HG03097 (cell line): Measurements from ENCODE around the gene LTBP1.

ENCODE experiments used
- ATAC-seq: cut with Tn5 transposase; IDR thresholded peaks from one replicate; pipeline ENCODE4 v1.9.1; 2021; ENCODE audit not compliant: unreplicated experiment, low FRiP score

Gene LTBP1

GRCh38 chr2:33005057-33005456, 58.3 kb downstream of the LTBP1 start:
- no peak for ATAC-seq

- ATAC-seq: no peak
Observed at GRCh38 chr2:33008716-33009115, 62.0 kb downstream of the LTBP1 start.

GRCh38 chr2:33009249-33009648, 62.5 kb downstream of the LTBP1 start:
- ATAC-seq: no peak

- no peak for ATAC-seq
Observed at GRCh38 chr2:33011373-33011772, 64.6 kb downstream of the LTBP1 start.

GRCh38 chr2:33011941-33012340, 65.2 kb downstream of the LTBP1 start:
- no peak for ATAC-seq

- ATAC-seq: no peak
Observed at GRCh38 chr2:33013684-33014110, 66.9 kb downstream of the LTBP1 start.

- no peak for ATAC-seq
Observed at GRCh38 chr2:33014268-33014667, 67.5 kb downstream of the LTBP1 start.

GRCh38 chr2:33015421-33016142, 68.8 kb downstream of the LTBP1 start:
- ATAC-seq: no peak

GRCh38 chr2:33018271-33018670, 71.5 kb downstream of the LTBP1 start:
- no peak for ATAC-seq

GRCh38 chr2:33019796-33020195, 73.0 kb downstream of the LTBP1 start:
- no peak for ATAC-seq

- ATAC-seq: no peak
Observed at GRCh38 chr2:33020883-33021282, 74.1 kb downstream of the LTBP1 start.

GRCh38 chr2:33021542-33022227, 74.9 kb downstream of the LTBP1 start:
- ATAC-seq: no peak

GRCh38 chr2:33022395-33022985, 75.7 kb downstream of the LTBP1 start:
- ATAC-seq: no peak

GRCh38 chr2:33022989-33023727, 76.4 kb downstream of the LTBP1 start:
- no peak for ATAC-seq

GRCh38 chr2:33023728-33024500, 77.2 kb downstream of the LTBP1 start:
- ATAC-seq: no peak

GRCh38 chr2:33024758-33025157, 78.0 kb downstream of the LTBP1 start:
- ATAC-seq: no peak

- ATAC-seq: no peak
Observed at GRCh38 chr2:33029459-33029858, 82.7 kb downstream of the LTBP1 start.

GRCh38 chr2:33029926-33030325, 83.2 kb downstream of the LTBP1 start:
- no peak for ATAC-seq

GRCh38 chr2:33030326-33030725, 83.6 kb downstream of the LTBP1 start:
- no peak for ATAC-seq

GRCh38 chr2:33032245-33032644, 85.5 kb downstream of the LTBP1 start:
- no peak for ATAC-seq
